GM19035 (cell line): ENCODE measurements around the gene ZNF121.

Experiments
- ATAC-seq: cut with Tn5 transposase; IDR thresholded peaks from one replicate; pipeline ENCODE4 v1.9.1; 2021; ENCODE audit not compliant: unreplicated experiment

ZNF121 gene

GRCh38 chr19:9538183-9539058 lies 45.9 kb downstream of the ZNF121 start, which contains the start of gene ZNF426:
Gene ZNF426 (minus strand): TSS chr19:9538645. CDS start chr19:9536232, 2,413 bp downstream.
- no peak for ATAC-seq

GRCh38 chr19:9535934-9536333 lies 48.4 kb downstream of the ZNF121 start:
- no peak for ATAC-seq

GRCh38 chr19:9531933-9532332 lies 52.4 kb downstream of the ZNF121 start:
- no peak for ATAC-seq

- no peak for ATAC-seq
Measured at GRCh38 chr19:9528757-9529336, 55.5 kb downstream of the ZNF121 start.

- ATAC-seq = no peak
Measured at GRCh38 chr19:9523885-9524474, 60.3 kb downstream of the ZNF121 start.
